Measurements from ENCODE around the gene ARHGEF38.

The ARHGEF38 gene

GRCh38 chr4:105708181-105709080 is 156.0 kb downstream of the ARHGEF38 start, which contains the start of the genes GSTCD and INTS12 (continued):
- TF ChIP-seq KLF16 (tag by site-specific recombination; IDR thresholded peaks at IDR 0.05) (peak; percentile 94), ZNF366 (tag by site-specific recombination; conservative IDR thresholded peaks at IDR 0.05) (peak; percentile 59; the same call in 1 of the 2 replicates), ZNF548 (tag by site-specific recombination; IDR thresholded peaks at IDR 0.05) (no peak), MZF1 (tag by site-specific recombination; IDR thresholded peaks at IDR 0.05; ENCODE audit: borderline replicate concordance) (no peak; the same call in 1 of the 2 replicates), ZNF530 (tag by site-specific recombination; IDR thresholded peaks at IDR 0.05; ENCODE audit: low read depth) (no peak), ZNF341 (tag by site-specific recombination; IDR thresholded peaks at IDR 0.05; ENCODE audit: low read depth) (peak; percentile 50), YY1 (tag by site-specific recombination; IDR thresholded peaks at IDR 0.05) (peak; percentile 88), ZNF777 (tag by site-specific recombination; IDR thresholded peaks at IDR 0.05; ENCODE audit: borderline replicate concordance) (peak; percentile 94), ZSCAN23 (tag by site-specific recombination; IDR thresholded peaks at IDR 0.05) (peak; percentile 83), ZNF624 (tag by site-specific recombination; IDR thresholded peaks at IDR 0.05) (no peak), ZNF521 (tag by site-specific recombination; IDR thresholded peaks at IDR 0.05) (no peak), ZNF701 (tag by site-specific recombination; IDR thresholded peaks at IDR 0.05) (no peak), ZNF266 (tag by site-specific recombination; IDR thresholded peaks at IDR 0.05; ENCODE audit: low read depth) (no peak), REPIN1 (tag by site-specific recombination; IDR thresholded peaks at IDR 0.05; ENCODE audit: low read depth) (peak; percentile 78; the same call in 1 of the 2 replicates), ZNF140 (tag by site-specific recombination; IDR thresholded peaks at IDR 0.05) (no peak), ZNF529 (tag by site-specific recombination; IDR thresholded peaks at IDR 0.05; ENCODE audit: insufficient replicate concordance) (no peak), ZNF324 (tag by site-specific recombination; IDR thresholded peaks at IDR 0.05) (peak; percentile 99), ZNF660 (tag by site-specific recombination; IDR thresholded peaks at IDR 0.05) (peak; percentile 99), ZNF354C (tag by site-specific recombination; IDR thresholded peaks at IDR 0.05; ENCODE audit: borderline replicate concordance, low read depth) (no peak), SP2 (tag by site-specific recombination; IDR thresholded peaks at IDR 0.05) (peak; percentile 79), ZBTB20 (tag by site-specific recombination; IDR thresholded peaks at IDR 0.05) (peak; percentile 99), ZNF132 (tag by site-specific recombination; IDR thresholded peaks at IDR 0.05; ENCODE audit: borderline replicate concordance) (no peak), INSM2 (tag by site-specific recombination; IDR thresholded peaks at IDR 0.05) (peak; percentile 90), BCL11B (tag by site-specific recombination; IDR thresholded peaks at IDR 0.05; ENCODE audit: low read depth) (no peak), ZNF621 (tag by site-specific recombination; IDR thresholded peaks at IDR 0.05) (no peak), ZNF202 (tag by site-specific recombination; IDR thresholded peaks at IDR 0.05; ENCODE audit: borderline replicate concordance) (no peak), ZNF626 (tag by site-specific recombination; IDR thresholded peaks at IDR 0.05) (peak; percentile 92; the same call in 1 of the 2 replicates), KLF9 (tag by site-specific recombination; IDR thresholded peaks at IDR 0.05; ENCODE audit: low read depth) (peak; percentile 71; the same call in 1 of the 2 replicates)
- TF ChIP-seq, protein P1, sequence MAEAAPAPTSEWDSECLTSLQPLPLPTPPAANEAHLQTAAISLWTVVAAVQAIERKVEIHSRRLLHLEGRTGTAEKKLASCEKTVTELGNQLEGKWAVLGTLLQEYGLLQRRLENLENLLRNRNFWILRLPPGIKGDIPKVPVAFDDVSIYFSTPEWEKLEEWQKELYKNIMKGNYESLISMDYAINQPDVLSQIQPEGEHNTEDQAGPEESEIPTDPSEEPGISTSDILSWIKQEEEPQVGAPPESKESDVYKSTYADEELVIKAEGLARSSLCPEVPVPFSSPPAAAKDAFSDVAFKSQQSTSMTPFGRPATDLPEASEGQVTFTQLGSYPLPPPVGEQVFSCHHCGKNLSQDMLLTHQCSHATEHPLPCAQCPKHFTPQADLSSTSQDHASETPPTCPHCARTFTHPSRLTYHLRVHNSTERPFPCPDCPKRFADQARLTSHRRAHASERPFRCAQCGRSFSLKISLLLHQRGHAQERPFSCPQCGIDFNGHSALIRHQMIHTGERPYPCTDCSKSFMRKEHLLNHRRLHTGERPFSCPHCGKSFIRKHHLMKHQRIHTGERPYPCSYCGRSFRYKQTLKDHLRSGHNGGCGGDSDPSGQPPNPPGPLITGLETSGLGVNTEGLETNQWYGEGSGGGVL (tag by site-specific recombination; IDR thresholded peaks at IDR 0.05): peak; percentile 48; the same call in 1 of the 2 replicates
- TF ChIP-seq, protein P2, sequence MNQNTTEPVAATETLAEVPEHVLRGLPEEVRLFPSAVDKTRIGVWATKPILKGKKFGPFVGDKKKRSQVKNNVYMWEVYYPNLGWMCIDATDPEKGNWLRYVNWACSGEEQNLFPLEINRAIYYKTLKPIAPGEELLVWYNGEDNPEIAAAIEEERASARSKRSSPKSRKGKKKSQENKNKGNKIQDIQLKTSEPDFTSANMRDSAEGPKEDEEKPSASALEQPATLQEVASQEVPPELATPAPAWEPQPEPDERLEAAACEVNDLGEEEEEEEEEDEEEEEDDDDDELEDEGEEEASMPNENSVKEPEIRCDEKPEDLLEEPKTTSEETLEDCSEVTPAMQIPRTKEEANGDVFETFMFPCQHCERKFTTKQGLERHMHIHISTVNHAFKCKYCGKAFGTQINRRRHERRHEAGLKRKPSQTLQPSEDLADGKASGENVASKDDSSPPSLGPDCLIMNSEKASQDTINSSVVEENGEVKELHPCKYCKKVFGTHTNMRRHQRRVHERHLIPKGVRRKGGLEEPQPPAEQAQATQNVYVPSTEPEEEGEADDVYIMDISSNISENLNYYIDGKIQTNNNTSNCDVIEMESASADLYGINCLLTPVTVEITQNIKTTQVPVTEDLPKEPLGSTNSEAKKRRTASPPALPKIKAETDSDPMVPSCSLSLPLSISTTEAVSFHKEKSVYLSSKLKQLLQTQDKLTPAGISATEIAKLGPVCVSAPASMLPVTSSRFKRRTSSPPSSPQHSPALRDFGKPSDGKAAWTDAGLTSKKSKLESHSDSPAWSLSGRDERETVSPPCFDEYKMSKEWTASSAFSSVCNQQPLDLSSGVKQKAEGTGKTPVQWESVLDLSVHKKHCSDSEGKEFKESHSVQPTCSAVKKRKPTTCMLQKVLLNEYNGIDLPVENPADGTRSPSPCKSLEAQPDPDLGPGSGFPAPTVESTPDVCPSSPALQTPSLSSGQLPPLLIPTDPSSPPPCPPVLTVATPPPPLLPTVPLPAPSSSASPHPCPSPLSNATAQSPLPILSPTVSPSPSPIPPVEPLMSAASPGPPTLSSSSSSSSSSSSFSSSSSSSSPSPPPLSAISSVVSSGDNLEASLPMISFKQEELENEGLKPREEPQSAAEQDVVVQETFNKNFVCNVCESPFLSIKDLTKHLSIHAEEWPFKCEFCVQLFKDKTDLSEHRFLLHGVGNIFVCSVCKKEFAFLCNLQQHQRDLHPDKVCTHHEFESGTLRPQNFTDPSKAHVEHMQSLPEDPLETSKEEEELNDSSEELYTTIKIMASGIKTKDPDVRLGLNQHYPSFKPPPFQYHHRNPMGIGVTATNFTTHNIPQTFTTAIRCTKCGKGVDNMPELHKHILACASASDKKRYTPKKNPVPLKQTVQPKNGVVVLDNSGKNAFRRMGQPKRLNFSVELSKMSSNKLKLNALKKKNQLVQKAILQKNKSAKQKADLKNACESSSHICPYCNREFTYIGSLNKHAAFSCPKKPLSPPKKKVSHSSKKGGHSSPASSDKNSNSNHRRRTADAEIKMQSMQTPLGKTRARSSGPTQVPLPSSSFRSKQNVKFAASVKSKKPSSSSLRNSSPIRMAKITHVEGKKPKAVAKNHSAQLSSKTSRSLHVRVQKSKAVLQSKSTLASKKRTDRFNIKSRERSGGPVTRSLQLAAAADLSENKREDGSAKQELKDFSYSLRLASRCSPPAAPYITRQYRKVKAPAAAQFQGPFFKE (tag by site-specific recombination; IDR thresholded peaks at IDR 0.05; ENCODE audit: borderline replicate concordance): peak; percentile 77; the same call in 1 of the 2 replicates

All from HEK293 (cell line).